Common myeloid progenitor, CD34-positive (primary cell): Measurements from ENCODE around the gene CNTN4.
A peak's percentile ranks its signal among the peaks of the same experiment; 100 is the strongest.

Experiments used
- CTCF ChIA-PET: fragments of 350-600 bp; sonication (Branson Sonifier 250); formaldehyde crosslinking; loops from one replicate; lab custom pipeline; 2021; ENCODE audit warnings: antibody characterized with exemption; lab: Charles Lee
- POLR2A ChIA-PET: fragments of 350-600 bp; sonication (Branson Sonifier 250); formaldehyde crosslinking; loops from one replicate; lab custom pipeline; 2021; ENCODE audit warnings: antibody characterized with exemption; lab: Charles Lee
- DNase-seq, 3 donors: peaks; one replicate each; pipeline versions ENCODE4 v3.0.0 to v3.0.0-alpha.2; 2013
- H3K27ac ChIP-seq, 2 experiments: 1 replicate in 1 of 2; 2 replicates in 1 of 2; pipeline ENCODE4 v1.7.0; 2013; ENCODE audit warnings: inconsistent platforms in 2 of 2, low read length in 2 of 2, mild to moderate bottlenecking in 2 of 2, low read depth in 1 of 2, moderate library complexity in 1 of 2; ENCODE audit not compliant: severe bottlenecking in 2 of 2, insufficient read depth in 1 of 2, poor library complexity in 1 of 2
- H3K27me3 ChIP-seq, 5 experiments: replicated peaks in 2 of 5; 1 replicate in 3 of 5; 2 replicates in 2 of 5; pipeline versions ENCODE4 v1.6.1 to v1.7.0; 2013; ENCODE audit warnings: low read length in 4 of 5, mild to moderate bottlenecking in 2 of 5, moderate library complexity in 2 of 5, inconsistent platforms in 1 of 5; ENCODE audit not compliant: insufficient read depth in 5 of 5, control insufficient read depth in 4 of 5
- H3K36me3 ChIP-seq, 4 experiments: 1 replicate in 2 of 4; 2 replicates in 2 of 4; pipeline versions ENCODE4 v1.6.1 to v1.7.0; 2013; ENCODE audit warnings: low read length in 3 of 4, control low read depth in 1 of 4, mild to moderate bottlenecking in 1 of 4; ENCODE audit not compliant: control insufficient read depth in 4 of 4, insufficient read depth in 4 of 4
- H3K4me1 ChIP-seq, 4 experiments: 1 replicate in 3 of 4; 2 replicates in 1 of 4; pipeline versions ENCODE4 v1.6.1 to v1.7.1; 2013; ENCODE audit warnings: low read length in 3 of 4, mild to moderate bottlenecking in 3 of 4, control low read depth in 1 of 4, inconsistent platforms in 1 of 4, moderate library complexity in 1 of 4; ENCODE audit not compliant: control insufficient read depth in 4 of 4, insufficient read depth in 4 of 4; ENCODE audit errors: control extremely low read depth in 1 of 4
- H3K4me3 ChIP-seq, 7 experiments: 1 replicate in 4 of 7; 2 replicates in 3 of 7; pipeline versions ENCODE4 v1.5.1 to v1.7.0; 2013; ENCODE audit warnings: mild to moderate bottlenecking in 7 of 7, low read length in 6 of 7, moderate library complexity in 6 of 7, inconsistent platforms in 2 of 7, low read depth in 2 of 7, control low read depth in 1 of 7; ENCODE audit not compliant: insufficient read depth in 4 of 7, control insufficient read depth in 1 of 7; ENCODE audit errors: extremely low read depth in 1 of 7
- H3K9me3 ChIP-seq, 5 experiments: 1 replicate in 4 of 5; 2 replicates in 1 of 5; pipeline versions ENCODE4 v1.6.1 to v1.7.1; 2013; ENCODE audit warnings: low read length in 4 of 5, mild to moderate bottlenecking in 2 of 5, inconsistent platforms in 1 of 5, low read depth in 1 of 5, moderate library complexity in 1 of 5; ENCODE audit not compliant: control insufficient read depth in 4 of 5, insufficient read depth in 2 of 5; ENCODE audit errors: control extremely low read depth in 1 of 5
- WGBS: methylation state at CpG from one replicate; pipeline ENCODE4 v1.1.5; 2013; ENCODE audit not compliant: insufficient coverage; 5-methylcytosine and 5-hydroxymethylcytosine counted together

The CNTN4 gene

GRCh38 chr3:2706836-2707210 lies 608.2 kb downstream of the CNTN4 start:
- Histone ChIP-seq H3K36me3 (no peaks in the 10 kb centered on the region), H3K4me3 (no peak overlapping the region), H3K4me1 (no peaks in the 10 kb centered on the region), H3K27me3 (no peaks in the 10 kb centered on the region), H3K27ac (no peak overlapping the region), H3K9me3 (no peaks in the 10 kb centered on the region)
- ChIA-PET CTCF (no interaction called here), POLR2A (no interaction called here)
- no peak for DNase-seq
- WGBS, result 100% methylated on average over 1 of the region's 3 CpGs

GRCh38 chr3:2711081-2711480 lies 612.4 kb downstream of the CNTN4 start:
- no peaks in the 10 kb centered on the region for H3K9me3 ChIP-seq
- 85% methylated on average over 1 of the region's 3 CpGs for WGBS
- ChIA-PET CTCF (no interaction called here), POLR2A (no interaction called here)
- no peak overlapping the region for H3K4me3 ChIP-seq
- H3K27me3 ChIP-seq, result no peaks in the 10 kb centered on the region
- no peaks in the 10 kb centered on the region for H3K4me1 ChIP-seq
- no peaks in the 10 kb centered on the region for H3K36me3 ChIP-seq
- no peak for DNase-seq
- no peak overlapping the region for H3K27ac ChIP-seq

- H3K27ac ChIP-seq, result no peak overlapping the region
- no peaks in the 10 kb centered on the region for H3K4me1 ChIP-seq
- POLR2A ChIA-PET, result no interaction called here
- no peak overlapping the region for H3K4me3 ChIP-seq
- WGBS, result no CpG with 5 or more reads among the region's 1 CpG
- no peaks in the 10 kb centered on the region for H3K27me3 ChIP-seq
- no peaks in the 10 kb centered on the region for H3K9me3 ChIP-seq
- CTCF ChIA-PET, result no interaction called here
- peak in 1 of 3 donors; percentile 3 for DNase-seq
- no peaks in the 10 kb centered on the region for H3K36me3 ChIP-seq
Measured at GRCh38 chr3:2713923-2714322, 615.3 kb downstream of the CNTN4 start.

- no peaks in the 10 kb centered on the region for H3K27me3 ChIP-seq
- no peaks in the 10 kb centered on the region for H3K36me3 ChIP-seq
- H3K27ac ChIP-seq, result no peak overlapping the region
- ChIA-PET POLR2A (no interaction called here), CTCF (interaction anchor here (0.8 kb wide), 1 partner anchor 11 kb away, joined by 3 read pairs; no protein-coding TSS in a partner anchor)
- 100% methylated on average over 2 of the region's 5 CpGs for WGBS
- H3K4me1 ChIP-seq, result no peaks in the 10 kb centered on the region
- H3K9me3 ChIP-seq, result no peaks in the 10 kb centered on the region
- DNase-seq, result no peak
- H3K4me3 ChIP-seq, result no peak overlapping the region
Measured at GRCh38 chr3:2714834-2715233, 616.2 kb downstream of the CNTN4 start.

GRCh38 chr3:2727101-2727500 lies 628.4 kb downstream of the CNTN4 start:
- no peak for DNase-seq
- H3K9me3 ChIP-seq, result no peaks in the 10 kb centered on the region
- no peaks in the 10 kb centered on the region for H3K36me3 ChIP-seq
- no peak overlapping the region for H3K4me3 ChIP-seq
- no peak overlapping the region for H3K27ac ChIP-seq
- H3K27me3 ChIP-seq, result no peaks in the 10 kb centered on the region
- POLR2A ChIA-PET, result no interaction called here
- CTCF ChIA-PET, result no interaction called here
- H3K4me1 ChIP-seq, result no peaks in the 10 kb centered on the region
- WGBS, result 86% methylated on average over 1 of the region's 3 CpGs

- no peaks in the 10 kb centered on the region for H3K27me3 ChIP-seq
- H3K4me3 ChIP-seq, result no peak overlapping the region
- H3K27ac ChIP-seq, result no peak overlapping the region
- DNase-seq, result no peak
- H3K36me3 ChIP-seq, result no peaks in the 10 kb centered on the region
- no peaks in the 10 kb centered on the region for H3K9me3 ChIP-seq
- POLR2A ChIA-PET, result no interaction called here
- 100% methylated on average over 4 of the region's 8 CpGs for WGBS
- no peaks in the 10 kb centered on the region for H3K4me1 ChIP-seq
- CTCF ChIA-PET, result no interaction called here
Measured at GRCh38 chr3:2727610-2728318, 629.1 kb downstream of the CNTN4 start.

- POLR2A ChIA-PET, result no interaction called here
Measured at GRCh38 chr3:2731843-2732242, 633.2 kb downstream of the CNTN4 start.

More at GRCh38 chr3:2731843-2732242, 633.2 kb downstream of the CNTN4 start:
- Histone ChIP-seq H3K27ac (no peak overlapping the region), H3K27me3 (no peaks in the 10 kb centered on the region), H3K4me1 (no peaks in the 10 kb centered on the region), H3K36me3 (no peaks in the 10 kb centered on the region), H3K9me3 (no peaks in the 10 kb centered on the region), H3K4me3 (no peak overlapping the region)
- no peak for DNase-seq
- WGBS, result 100% methylated on average over 2 of the region's 2 CpGs
- CTCF ChIA-PET, result no interaction called here
